Astrocyte (in vitro differentiated cells and primary cell): ENCODE measurements around the gene CYP1A2.

ENCODE experiments used
- EZH2 ChIP-seq: IDR thresholded peaks from 2 replicates; pipeline ENCODE4 v1.6.1; 2012; ENCODE audit warnings: mild to moderate bottlenecking, low read length, inconsistent platforms; ENCODE audit not compliant: insufficient read depth
- TF ChIP-seq, protein P1 (sequence below): IDR thresholded peaks from 2 replicates; pipeline ENCODE4 v1.5.1; 2011; ENCODE audit warnings: low read depth, mild to moderate bottlenecking, inconsistent platforms, low read length, moderate library complexity; ENCODE audit not compliant: insufficient read depth

DNA sequence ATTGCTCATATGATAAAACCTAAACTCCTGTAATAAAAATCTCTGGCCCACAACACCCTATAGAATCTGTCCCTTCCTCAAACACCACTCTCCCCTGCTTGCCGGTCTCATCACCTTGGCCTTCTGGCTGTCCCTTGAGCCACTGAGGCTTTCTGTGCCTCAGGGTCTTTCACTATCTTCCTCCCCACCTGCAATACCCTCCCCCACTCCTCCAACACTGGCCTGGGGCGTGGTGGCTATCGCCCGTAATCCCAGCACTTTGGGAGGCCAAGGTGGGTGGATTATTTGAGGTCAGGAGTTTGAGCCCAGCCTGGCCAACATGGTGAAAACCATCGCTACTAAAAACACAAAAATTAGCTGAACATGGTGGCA, 29.9 kb downstream of the CYP1A2 start:
- TF ChIP-seq, protein P1, sequence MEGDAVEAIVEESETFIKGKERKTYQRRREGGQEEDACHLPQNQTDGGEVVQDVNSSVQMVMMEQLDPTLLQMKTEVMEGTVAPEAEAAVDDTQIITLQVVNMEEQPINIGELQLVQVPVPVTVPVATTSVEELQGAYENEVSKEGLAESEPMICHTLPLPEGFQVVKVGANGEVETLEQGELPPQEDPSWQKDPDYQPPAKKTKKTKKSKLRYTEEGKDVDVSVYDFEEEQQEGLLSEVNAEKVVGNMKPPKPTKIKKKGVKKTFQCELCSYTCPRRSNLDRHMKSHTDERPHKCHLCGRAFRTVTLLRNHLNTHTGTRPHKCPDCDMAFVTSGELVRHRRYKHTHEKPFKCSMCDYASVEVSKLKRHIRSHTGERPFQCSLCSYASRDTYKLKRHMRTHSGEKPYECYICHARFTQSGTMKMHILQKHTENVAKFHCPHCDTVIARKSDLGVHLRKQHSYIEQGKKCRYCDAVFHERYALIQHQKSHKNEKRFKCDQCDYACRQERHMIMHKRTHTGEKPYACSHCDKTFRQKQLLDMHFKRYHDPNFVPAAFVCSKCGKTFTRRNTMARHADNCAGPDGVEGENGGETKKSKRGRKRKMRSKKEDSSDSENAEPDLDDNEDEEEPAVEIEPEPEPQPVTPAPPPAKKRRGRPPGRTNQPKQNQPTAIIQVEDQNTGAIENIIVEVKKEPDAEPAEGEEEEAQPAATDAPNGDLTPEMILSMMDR: no peak
- TF ChIP-seq EZH2: no peak
